GM12891 (cell line): Measurements from ENCODE around the gene TMC1.

Source experiments
- POLR2A ChIP-seq: IDR thresholded peaks from 2 replicates; pipeline ENCODE4 v1.6.1; 2011; ENCODE audit warnings: low read depth, low read length, control low read depth
- POLR2AphosphoS5 ChIP-seq: IDR thresholded peaks from 2 replicates; pipeline ENCODE4 v1.6.1; 2011; ENCODE audit warnings: low read depth, low read length, control low read depth
- POU2F2 ChIP-seq: IDR thresholded peaks from 2 replicates; pipeline ENCODE4 v1.6.1; 2011; ENCODE audit warnings: low read depth, mild to moderate bottlenecking, control low read depth, low read length, moderate library complexity
- TAF1 ChIP-seq: IDR thresholded peaks from 2 replicates; pipeline ENCODE4 v1.6.1; 2011; ENCODE audit warnings: low read depth, low read length, control low read depth

DNA sequence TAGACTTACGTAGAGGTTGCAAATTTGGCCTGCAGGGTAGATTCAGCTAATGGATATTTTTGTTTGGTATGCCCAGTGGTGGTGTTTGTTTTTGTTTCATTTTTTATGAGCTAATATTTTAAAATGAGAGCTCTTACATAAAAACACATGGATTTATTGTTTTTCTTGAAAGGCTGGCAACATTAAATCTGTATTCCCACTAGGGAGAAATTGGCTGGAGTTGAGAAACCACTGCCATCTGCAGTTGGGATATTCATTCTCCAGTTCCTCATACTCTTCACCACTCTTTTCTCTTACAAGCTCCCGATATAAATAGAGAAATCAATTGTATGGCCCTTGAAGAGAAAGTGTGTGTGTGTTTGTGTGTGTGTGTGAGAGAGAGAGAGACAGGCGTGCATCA is 288.2 kb downstream of the TMC1 start:
- TF ChIP-seq POU2F2 (no peak), POLR2AphosphoS5 (no peak), POLR2A (no peak), TAF1 (no peak)
